ENCODE data around the gene CNTN1.

GRCh38 chr12:40645361-40645760, 46.9 kb upstream of the CNTN1 start:
- TF ChIP-seq CTCF (IDR thresholded peaks at IDR 0.05) (no peak), POLR2A (IDR thresholded peaks at IDR 0.05) (no peak)
